ENCODE data around the gene ADGRF4.
"Not testable (repeated sequence)": the region's sequence is repeated elsewhere in the genome, so short reads cannot be mapped to it uniquely, and the experiment has no call there.

ADGRF4 gene

DNA sequence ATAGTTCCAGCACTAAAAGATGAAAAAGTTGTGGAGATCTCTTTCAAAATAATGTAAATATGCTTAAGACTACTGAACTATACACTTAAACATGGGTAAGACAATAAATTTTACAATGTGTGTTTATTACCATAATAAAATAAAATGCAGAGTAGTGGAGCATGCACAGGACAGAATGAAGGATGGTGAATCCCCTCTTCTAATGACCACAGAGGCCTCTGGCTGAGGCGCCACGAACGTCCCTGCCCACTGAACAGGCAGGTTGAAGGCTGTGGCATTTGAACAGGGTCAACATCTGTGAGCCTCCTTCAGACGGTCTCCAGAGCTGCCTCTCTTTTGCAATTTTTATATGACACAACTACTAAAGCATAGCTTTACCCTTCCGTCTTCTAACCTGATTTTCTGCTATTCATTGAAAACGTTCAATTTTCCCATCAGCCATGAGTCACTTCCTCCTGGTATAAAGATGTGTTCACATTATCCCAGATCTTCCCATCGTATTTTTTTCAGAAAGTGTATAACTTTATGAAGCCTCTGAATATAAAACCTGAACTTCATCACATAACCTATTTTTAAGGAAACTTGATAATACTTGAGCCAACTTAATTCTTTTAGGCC lies 37.8 kb downstream of the ADGRF4 start:
- TF ChIP-seq, protein P1, sequence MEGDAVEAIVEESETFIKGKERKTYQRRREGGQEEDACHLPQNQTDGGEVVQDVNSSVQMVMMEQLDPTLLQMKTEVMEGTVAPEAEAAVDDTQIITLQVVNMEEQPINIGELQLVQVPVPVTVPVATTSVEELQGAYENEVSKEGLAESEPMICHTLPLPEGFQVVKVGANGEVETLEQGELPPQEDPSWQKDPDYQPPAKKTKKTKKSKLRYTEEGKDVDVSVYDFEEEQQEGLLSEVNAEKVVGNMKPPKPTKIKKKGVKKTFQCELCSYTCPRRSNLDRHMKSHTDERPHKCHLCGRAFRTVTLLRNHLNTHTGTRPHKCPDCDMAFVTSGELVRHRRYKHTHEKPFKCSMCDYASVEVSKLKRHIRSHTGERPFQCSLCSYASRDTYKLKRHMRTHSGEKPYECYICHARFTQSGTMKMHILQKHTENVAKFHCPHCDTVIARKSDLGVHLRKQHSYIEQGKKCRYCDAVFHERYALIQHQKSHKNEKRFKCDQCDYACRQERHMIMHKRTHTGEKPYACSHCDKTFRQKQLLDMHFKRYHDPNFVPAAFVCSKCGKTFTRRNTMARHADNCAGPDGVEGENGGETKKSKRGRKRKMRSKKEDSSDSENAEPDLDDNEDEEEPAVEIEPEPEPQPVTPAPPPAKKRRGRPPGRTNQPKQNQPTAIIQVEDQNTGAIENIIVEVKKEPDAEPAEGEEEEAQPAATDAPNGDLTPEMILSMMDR (IDR thresholded peaks at IDR 0.05; ENCODE audit: low read depth, low read length): no peak
- in situ Hi-C loops (cut with HindIII; ENCODE audit: low sequenced_read_pairs): no loop called here
- DNase-seq (ENCODE audit: low read depth, low spot score): no peak

DNA sequence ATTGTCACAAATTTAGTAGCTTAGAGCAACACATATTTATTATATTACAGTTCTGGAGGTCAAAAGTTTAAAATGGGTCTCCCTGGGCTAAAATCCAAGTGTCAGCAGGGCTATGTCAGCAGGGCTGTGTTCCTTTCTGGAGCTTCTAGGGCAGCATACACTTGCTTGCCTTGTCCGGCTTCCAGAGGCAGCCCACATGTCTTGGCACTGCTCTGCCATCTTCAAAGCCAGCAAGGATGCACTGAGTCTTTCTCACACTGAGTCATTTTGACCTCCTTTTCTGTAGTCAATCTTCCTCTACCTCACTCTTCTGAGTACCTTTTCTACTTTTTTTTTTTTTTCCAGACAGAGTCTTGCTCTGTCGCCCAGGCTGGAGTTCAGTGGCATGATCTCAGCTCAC lies 39.0 kb downstream of the ADGRF4 start:
- no peak overlapping the region for H3K4me3 ChIP-seq (ENCODE audit: low read depth, low read length)
- in situ Hi-C loops (cut with HindIII; ENCODE audit: low sequenced_read_pairs): no loop called here
- DNase-seq (ENCODE audit: low read depth, low spot score): no peak
- TF ChIP-seq, protein P1 (IDR thresholded peaks at IDR 0.05; ENCODE audit: low read depth, low read length): no peak

More for the DNA sequence above, 37.8 kb downstream of the ADGRF4 start:
- no peak overlapping the region for H3K4me3 ChIP-seq (ENCODE audit: low read depth, low read length)

- TF ChIP-seq, protein P1 (IDR thresholded peaks at IDR 0.05; ENCODE audit: low read depth, low read length): no peak
- in situ Hi-C loops (cut with HindIII; ENCODE audit: low sequenced_read_pairs): no loop called here
- no peak overlapping the region for H3K4me3 ChIP-seq (ENCODE audit: low read depth, low read length)
- no peak for DNase-seq (ENCODE audit: low read depth, low spot score)
Observed at GRCh38 chr6:47740714-47741113, 42.3 kb downstream of the ADGRF4 start.

DNA sequence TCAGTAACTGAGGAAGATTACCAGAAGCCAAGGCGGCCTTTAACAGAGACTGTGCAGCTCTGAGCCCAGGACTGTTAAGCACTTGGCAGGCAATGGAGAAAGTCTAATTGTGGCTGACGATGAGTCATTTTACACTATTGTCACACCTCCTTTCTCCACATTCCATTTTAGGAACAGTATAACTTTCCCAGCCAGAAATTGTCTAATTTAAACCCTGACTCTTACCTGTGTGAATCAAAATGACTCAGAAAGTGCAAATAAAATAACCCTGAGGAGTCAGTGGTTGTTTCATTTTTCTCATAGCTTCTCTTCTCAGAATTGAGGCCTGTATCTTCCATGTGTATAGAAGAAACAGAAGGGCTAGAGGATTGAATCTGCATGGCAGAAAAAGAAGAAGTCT lies 43.4 kb downstream of the ADGRF4 start:
- TF ChIP-seq, protein P1 (IDR thresholded peaks at IDR 0.05; ENCODE audit: low read depth, low read length): no peak
- no peak overlapping the region for H3K4me3 ChIP-seq (ENCODE audit: low read depth, low read length)
- DNase-seq (ENCODE audit: low read depth, low spot score): peak; percentile 44
- in situ Hi-C loops (cut with HindIII; ENCODE audit: low sequenced_read_pairs): no loop called here

DNA sequence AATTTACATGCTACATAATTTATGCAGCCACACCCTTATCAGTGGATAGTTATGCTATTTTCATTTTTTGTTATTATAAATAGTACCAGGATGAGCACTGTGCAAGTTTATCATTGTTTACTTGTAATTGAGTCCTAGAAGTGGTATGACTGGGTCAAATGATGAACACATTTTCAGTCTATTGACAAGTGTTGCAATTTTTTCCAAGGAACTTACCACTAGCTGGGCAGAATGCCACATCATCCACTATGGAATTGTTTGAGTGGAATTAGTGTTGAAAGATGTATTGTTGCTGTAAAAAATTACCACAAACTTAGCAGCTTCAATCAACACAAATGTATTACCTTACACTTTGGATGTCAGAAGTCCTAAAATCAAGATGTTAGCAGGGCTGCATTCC lies 45.4 kb downstream of the ADGRF4 start:
- TF ChIP-seq, protein P1 (IDR thresholded peaks at IDR 0.05; ENCODE audit: low read depth, low read length): no peak
- no peak for DNase-seq (ENCODE audit: low read depth, low spot score)
- in situ Hi-C loops (cut with HindIII; ENCODE audit: low sequenced_read_pairs): no loop called here

DNA sequence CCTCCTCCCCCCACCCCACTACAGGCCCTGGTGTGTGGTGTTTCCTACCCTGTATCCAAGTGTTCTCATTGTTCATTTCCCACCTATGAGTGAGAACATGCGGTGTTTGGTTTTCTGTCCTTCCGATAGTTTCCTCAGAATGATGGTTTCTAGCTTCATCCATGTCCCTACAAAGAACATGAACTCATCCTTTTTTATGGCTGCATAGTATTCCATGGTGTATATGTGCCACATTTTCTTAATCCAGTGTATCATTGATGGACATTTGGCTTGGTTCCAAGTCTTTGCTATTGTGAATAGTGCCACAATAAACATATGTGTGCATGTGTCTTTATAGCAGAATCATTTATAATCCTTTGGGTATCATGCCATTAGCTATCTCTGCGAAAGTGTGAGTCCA lies 46.9 kb downstream of the ADGRF4 start:
- in situ Hi-C loops (cut with HindIII; ENCODE audit: low sequenced_read_pairs); H3K4me3 ChIP-seq (ENCODE audit: low read depth, low read length); DNase-seq (ENCODE audit: low read depth, low spot score): not testable (repeated sequence)

More for the DNA sequence above, 45.4 kb downstream of the ADGRF4 start:
- no peak overlapping the region for H3K4me3 ChIP-seq (ENCODE audit: low read depth, low read length)

DNA sequence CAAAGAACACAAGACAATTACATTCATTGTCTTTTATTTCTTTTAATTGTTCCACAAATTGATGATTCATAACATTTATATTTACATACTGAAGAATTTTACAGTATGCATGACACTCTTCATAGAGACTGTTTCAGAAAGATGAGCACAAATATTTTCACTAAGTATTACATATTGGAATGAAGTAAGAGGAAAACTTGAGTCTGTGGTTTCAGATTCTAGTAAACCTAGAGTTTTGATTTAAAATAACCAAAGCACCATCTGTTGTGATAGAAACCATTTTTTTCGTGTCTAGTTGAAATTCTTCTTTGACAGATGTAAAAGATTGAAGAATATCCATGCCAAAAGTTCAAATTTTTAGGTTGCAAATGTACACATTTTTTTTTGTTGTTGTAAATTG lies 51.4 kb downstream of the ADGRF4 start:
- no peak for DNase-seq (ENCODE audit: low read depth, low spot score)
- no peak overlapping the region for H3K4me3 ChIP-seq (ENCODE audit: low read depth, low read length)
- TF ChIP-seq, protein P1 (IDR thresholded peaks at IDR 0.05; ENCODE audit: low read depth, low read length): no peak
- in situ Hi-C loops (cut with HindIII; ENCODE audit: low sequenced_read_pairs): no loop called here
